CD4-positive, alpha-beta T cell treated with Interleukin-2 at 100 ng/mL for 4 hours (primary cell): ENCODE data around the gene CDCA3.

ENCODE experiments used
- DNase-seq: peaks from one replicate; pipeline ENCODE4 v3.0.0-alpha.2; 2020; ENCODE audit warnings: low spot score

Gene CDCA3

DNA sequence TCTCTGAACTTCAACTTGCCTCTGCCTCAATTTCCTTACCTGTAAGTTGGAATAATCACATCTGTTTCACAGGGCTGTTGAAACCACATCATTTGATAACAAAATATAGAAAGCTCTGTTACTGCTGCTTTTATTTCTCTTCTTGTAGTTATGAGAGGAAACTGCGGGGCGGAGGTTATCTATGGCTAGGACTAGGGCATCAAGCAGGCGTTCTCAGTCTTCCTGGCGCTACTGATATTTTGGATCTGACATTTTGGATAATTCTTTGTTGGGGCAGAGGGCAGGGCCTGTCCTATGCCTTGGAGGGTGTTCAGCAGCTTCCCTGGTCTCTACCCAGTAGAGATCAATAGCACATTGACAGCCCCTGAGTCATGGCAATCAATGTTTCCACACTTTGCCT lies 19.0 kb downstream of the CDCA3 start:
- no peak for DNase-seq

DNA sequence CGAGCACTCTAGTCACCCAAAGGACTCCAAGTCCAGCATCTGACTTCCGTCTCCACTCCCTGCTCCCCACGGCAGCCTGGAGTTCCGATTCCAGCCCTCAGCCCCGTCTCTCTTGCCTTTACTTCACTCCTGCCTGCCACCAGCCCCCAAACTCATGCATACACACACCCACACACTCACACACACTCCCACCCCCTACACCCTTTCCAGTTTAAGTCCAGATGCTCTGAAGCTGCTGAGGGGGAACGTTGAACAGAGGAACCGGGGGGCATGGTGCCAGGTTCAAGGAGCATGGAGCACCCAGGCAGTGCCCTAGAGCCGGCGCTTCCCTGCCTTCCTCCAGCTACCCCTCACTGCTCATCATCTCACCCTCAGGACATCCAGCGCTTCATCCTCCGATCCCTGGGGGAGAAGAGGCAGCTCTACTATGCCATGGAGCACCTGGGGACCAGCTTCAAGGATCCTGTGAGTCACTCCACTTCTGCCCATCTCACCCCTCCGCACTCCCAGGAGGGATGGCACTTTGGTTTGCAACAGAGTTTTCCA lies 19.6 kb downstream of the CDCA3 start:
- no peak for DNase-seq

- DNase-seq = no peak
Observed at GRCh38 chr12:6830999-6831398, 20.1 kb downstream of the CDCA3 start.

- DNase-seq = no peak
Observed at GRCh38 chr12:6830286-6830890, 20.7 kb downstream of the CDCA3 start.

DNA sequence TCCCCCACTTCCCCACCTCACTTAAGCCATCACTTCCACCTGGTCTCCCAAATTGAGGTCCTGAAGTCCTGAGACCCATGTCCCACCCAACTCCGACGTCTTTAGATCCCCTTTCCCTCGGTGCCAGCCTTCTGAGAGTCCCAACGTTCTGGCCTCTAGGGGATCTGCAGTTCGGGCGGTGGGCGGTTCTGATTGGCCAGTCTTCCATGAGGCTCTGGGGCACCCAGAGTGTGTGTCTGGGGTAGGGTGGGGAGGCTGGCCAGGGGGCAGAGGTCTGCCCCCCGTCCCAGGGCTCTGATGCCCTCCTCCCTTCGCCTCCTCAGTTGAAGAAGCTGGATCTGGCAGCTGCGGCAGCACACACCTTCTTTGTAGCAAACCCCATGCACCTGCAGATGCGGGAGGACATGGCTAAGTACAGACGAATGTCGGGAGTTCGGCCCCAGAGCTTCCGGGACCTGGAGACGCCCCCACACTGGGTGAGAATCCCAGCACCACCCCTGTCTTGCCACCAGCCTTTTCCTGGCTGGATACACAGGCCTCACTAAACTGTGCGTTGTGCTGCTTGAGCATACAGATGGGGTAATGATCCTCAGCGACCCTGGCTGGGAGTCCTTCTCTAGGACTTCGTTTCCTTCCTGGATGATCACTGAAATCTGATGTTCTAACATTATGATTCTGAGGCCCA lies 21.4 kb downstream of the CDCA3 start:
- DNase-seq = no peak

- DNase-seq = peak; percentile 10
Observed at GRCh38 chr12:6828781-6829535, 22.1 kb downstream of the CDCA3 start.

DNA sequence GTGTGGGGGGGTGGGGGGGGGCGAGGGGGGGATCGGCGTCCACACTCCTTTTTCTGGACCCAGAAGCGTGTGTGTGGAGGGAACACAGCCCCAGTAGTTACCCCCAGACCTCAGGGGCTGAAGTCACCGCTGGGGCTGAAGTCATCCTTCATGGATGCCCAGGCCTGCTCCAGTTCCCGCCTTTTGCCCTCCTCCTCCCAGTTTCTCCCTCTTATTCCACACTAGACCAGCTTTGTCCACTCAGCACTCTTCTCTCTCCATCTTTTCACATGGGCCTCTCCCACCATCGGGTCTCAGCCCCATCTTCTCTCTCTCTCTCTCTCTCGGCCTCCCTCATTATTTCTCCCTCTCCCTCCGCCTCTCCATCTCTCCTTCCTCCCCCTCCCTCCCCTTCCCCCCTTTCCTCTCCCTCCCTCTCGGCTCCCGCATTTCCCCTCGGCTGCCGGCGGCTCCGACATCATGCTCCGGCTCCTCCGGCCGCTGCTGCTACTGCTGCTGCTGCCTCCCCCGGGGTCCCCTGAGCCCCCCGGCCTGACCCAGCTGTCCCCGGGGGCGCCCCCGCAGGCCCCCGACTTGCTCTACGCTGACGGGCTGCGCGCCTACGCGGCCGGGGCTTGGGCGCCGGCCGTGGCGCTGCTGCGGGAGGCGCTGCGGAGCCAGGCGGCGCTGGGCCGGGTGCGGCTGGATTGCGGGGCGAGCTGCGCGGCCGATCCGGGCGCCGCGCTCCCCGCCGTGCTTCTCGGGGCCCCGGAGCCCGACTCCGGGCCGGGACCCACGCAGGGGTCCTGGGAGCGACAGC lies 22.9 kb downstream of the CDCA3 start, which contains the start of gene P3H3:
Gene P3H3, plus strand, starts transcription at position 426 of the 799 bp plus-strand sequence. Its CDS starts 34 bp downstream, at position 460.
- DNase-seq = no peak

DNA sequence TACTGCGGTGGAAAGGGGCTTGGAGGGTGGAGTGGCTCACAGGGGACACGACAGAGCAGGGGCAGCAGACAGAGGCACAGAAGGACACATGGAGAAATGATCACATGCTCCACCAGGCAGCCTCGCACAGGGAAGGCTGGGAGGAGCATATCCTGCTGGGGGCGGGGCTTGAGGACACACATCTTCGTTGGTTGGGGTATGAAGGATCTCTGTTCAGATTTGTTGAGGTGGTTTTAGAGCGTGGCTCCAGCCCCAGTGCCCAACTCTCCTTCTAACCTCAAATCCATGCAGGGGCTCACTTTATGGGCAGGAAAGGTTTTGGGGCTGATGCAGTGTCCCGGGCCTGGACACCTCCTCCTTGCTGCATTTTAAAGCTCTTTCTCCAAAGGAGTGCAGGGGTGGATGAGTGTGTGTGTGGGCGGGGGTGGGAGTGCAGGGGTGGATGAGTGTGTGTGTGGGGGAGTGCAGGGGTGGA lies 23.6 kb downstream of the CDCA3 start:
- DNase-seq = peak; percentile 17

DNA sequence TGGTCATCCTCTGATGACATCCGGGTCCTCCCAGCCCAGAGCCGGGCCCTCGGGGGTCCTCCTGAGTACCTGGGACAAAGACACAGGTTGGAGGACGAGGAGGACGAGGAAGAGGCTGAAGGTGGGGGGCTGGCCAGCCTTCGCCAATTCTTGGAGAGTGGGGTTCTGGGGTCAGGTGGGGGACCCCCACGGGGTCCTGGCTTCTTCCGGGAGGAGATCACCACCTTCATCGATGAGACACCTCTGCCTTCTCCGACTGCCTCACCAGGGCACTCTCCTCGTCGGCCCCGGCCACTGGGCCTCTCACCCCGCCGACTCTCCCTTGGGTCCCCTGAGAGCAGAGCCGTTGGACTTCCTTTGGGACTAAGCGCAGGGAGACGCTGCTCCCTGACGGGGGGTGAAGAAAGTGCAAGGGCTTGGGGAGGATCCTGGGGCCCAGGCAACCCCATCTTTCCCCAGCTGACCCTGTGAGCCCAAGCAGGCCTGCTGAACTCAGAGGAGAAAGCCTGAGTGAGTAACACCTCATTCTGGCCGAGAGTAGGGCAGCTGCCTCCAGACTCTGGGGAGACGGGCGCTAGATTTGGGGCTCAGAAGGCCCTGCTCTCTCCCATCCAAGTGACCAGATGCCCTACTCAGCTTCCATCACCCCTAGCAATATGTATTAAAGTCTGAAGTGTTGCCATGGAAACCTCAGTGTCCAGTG lies 24.2 kb downstream of the CDCA3 start:
- no peak for DNase-seq

DNA sequence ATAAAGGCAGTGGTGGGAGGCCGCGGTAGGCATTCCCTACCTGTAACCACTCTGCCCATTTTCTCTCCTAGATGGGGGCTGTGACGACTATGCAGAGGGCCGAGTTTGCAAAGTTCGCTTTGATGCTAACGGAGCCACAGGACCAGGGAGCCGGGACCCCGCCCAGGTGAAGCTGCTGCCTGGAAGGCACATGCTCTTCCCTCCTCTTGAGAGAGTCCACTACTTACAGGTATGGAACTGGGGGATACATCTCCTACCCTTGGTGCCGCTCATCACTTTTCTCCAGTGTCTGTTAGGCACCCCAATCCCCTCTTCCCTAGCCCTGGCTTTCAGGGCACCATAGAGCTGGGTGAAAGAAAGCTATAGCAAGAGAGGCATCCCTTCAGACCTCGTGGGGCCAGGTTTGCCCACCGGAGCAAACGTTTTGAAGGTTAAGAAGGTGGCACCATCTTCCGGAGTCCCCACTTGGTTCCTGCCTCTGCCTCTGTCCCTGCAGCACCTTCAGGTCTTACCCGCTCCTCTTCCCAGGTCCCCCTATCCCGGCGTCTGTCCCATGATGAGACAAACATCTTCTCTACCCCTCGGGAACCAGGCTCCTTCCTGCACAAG lies 24.9 kb downstream of the CDCA3 start:
- DNase-seq = no peak

GRCh38 chr12:6825398-6826124 lies 25.5 kb downstream of the CDCA3 start:
- DNase-seq = peak; percentile 80

- no peak for DNase-seq
Observed at GRCh38 chr12:6824901-6825381, 26.1 kb downstream of the CDCA3 start.

- no peak for DNase-seq
Observed at GRCh38 chr12:6824085-6824775, 26.9 kb downstream of the CDCA3 start.

DNA sequence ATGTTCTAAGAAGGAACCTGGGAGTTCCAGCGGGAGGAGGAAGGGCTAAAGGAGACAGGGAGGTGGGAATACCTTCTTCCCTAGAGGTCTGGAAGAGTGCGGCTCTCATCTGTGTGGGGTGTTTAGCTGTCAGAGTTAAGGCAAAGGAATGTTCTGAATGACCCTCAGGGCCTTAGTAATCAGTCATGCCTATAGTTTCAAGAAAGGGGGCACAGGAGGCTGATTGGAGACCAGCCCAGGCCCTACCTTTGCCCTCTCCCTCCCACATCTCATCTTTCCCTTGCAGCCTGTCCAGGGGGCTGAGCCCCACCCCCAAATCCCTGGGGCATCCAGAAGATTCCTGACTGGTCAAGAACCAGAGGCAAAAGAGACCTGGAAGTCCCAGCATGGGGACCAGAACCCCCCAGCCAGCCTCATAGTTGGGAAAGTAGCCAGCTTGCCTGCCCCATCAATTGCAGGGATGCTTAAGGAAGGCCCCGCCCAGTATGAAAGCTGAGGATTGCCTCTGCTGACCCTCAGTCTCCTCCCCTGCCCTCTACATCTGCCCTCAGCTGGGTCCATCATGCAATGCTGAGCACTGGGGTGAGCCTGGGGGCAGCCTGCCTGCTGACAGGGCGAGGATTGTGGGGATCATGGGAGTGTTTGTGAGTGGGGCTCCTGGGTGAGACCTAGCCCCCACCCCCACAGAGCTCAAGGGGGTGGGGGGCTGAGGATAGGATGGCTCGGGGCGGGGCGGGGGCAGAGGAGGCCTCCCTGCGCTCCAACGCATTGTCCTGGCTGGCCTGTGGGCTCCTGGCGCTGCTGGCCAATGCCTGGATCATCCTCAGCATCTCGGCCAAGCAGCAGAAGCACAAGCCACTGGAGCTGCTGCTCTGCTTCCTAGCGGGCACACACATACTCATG lies 27.7 kb downstream of the CDCA3 start:
- no peak for DNase-seq

DNA sequence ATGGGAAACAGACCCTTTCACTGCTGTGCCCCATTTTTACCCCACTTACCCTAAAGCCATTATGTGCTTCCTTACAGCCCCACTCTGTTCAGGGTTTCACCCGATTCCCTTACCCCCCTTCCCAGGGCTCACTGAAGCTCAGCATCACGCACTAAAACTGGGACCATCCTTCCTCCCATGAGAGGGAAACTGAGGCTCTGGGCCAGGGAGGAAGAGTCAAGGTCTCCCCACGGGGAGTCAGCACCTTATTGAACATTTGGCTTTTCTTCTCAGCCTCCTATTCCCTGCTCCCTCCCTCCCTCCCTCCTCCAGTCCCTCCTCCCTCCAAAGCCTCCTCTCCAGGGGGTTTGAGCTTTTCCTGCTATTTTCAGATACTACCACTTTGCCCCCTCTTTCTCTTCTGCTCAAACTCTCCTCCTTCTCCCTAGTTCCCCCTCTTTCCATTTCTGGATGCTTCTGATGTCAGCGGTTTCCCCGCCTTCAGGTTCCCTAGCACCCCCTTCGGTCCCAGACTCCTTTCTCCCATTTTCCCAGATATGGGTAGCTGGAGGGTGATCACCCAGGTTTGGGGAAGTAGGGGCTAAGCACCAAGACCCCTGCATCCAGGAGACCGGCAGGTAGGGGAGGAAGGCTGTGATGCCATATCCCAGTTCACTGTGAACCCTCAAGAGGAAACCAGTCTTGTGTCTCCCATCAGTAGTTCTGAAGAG lies 28.5 kb downstream of the CDCA3 start:
- DNase-seq = no peak

DNA sequence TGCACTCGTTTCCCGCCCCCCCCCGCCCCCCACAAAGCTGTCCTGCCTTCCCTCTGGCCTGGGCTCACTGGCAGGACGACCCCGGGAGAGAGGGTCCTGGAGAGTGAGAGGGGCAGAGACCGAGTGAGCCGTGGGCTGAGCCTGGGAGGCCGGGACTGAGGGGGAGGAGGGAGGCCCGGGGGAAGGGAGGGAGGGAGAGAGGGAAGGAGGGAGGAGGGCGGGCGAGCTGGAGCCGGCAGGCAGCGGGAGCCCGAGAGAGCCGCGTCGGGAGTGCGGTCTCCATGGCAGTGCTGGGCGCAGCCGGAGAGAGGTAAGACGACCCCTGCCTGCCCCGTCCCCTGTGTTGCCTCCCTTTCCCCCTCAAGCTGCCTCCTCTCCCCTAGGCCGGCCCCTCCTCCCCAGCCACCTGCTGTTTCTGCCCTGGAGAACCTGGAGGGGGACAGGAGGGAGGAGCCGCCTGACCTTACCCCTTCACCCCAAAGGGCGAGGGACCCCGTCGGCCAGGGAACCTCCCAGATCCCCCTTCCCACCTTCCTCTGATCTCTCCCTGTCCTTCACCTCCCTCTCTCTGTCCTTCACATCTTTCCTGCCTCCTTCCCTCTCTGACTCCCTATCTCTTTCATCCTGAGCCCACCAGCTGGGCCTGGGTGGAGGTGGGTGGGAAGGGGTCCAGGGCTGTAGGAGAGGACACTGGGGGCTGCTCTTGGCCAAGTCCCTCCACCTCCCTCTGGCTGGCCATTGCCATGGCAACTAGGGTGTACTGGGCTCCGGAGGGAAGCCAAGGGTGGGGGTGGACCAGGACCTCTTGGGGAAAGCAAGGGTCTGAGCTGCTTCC lies 29.3 kb downstream of the CDCA3 start, which contains the start of gene GPR162:
Gene GPR162, plus strand, starts transcription at position 231 of the 835 bp plus-strand sequence. CDS start 2,078 bp downstream, outside the sequence.
- no peak for DNase-seq
